HFFc6 (cell line): Measurements from ENCODE around the gene SRBD1. TPM values are rescaled to one million over a fixed set of nuclear protein-coding genes. Genes with fewer than 3 reads are reported as not detected.

Experiments
- DNase-seq: peaks from one replicate; pipeline ENCODE4 v3.0.0-alpha.2; 2018
- H3K27ac Mint-ChIP-seq: 2 replicates; pipeline ENCODE4 v1.8.0; 2020; ENCODE audit warnings: mild to moderate bottlenecking, mixed read lengths
- H3K27me3 Mint-ChIP-seq: 2 replicates; pipeline ENCODE4 v1.8.0; 2021; ENCODE audit warnings: mild to moderate bottlenecking, moderate library complexity, mixed read lengths; ENCODE audit not compliant: insufficient read depth
- H3K36me3 Mint-ChIP-seq: 2 replicates; pipeline ENCODE4 v1.8.0; 2021; ENCODE audit warnings: low read depth, mixed read lengths
- H3K4me1 Mint-ChIP-seq: 2 replicates; pipeline ENCODE4 v1.8.0; 2020; ENCODE audit warnings: low read depth, mixed read lengths
- H3K4me3 Mint-ChIP-seq: 2 replicates; pipeline ENCODE4 v1.8.0; 2020; ENCODE audit warnings: mild to moderate bottlenecking, moderate library complexity, mixed read lengths
- H3K9me3 Mint-ChIP-seq: 2 replicates; pipeline ENCODE4 v1.8.0; 2020; ENCODE audit warnings: mild to moderate bottlenecking, mixed read lengths
- CTCF ChIP-seq: fragments of 200-600 bp; sonication (generic); IDR thresholded peaks from 2 replicates; pipeline ENCODE4 v1.5.0; 2021; ENCODE audit warnings: antibody characterized with exemption, mild to moderate bottlenecking
- total RNA-seq, 6 experiments: library from RNA; stranded (reverse); fragmentation: NEBNext Ultra II Directional; extraction: Animal tissue kit (Norgen Biotek cat#: 25700); gene quantifications; 2 replicates in 1 of 6; 3 replicates in 5 of 6; pipeline ENCODE4 v1.2.3, GENCODE V29; 2021

SRBD1 gene
- total RNA-seq, 6 experiments from 2014 or later: 9.5 to 13.6 (median 12.4) TPM

DNA sequence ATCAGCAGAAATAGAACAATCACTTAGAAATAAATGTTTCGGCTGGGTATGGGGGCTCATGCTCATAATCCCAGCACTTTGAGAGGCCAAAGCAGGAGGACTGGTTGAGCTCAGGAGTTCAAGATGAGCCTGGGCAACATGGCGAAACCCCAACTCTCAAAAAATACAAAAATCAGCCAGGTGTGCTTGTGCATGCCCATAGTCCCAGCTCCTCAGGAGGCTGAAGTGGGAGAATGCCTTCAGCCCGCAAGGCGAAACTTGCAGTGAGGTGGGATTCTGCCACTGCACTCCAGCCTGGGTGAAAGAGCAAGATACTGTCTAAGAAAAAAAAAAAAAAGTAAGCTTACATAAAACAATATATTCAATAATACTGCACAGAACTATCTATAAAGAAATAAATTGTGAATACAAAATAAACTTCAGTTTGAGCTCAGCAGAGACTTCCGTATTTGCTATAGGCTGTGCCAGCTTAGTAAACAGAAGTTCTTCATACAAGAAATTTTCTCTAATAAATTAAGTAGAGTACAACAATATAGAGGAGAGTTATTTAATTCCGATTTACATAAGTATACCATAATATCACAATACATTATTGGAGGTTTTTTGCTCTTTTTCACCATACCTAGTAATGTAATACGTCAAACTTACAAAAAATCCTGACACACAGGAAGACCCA lies 43.6 kb downstream of the SRBD1 start:
- H3K4me1 Mint-ChIP-seq: peaks cover 35% of the 10 kb centered on the region
- no peak for DNase-seq
- H3K4me3 Mint-ChIP-seq: no peak overlapping the region
- no peak for TF ChIP-seq CTCF
- peaks cover 18% of the 10 kb centered on the region for H3K36me3 Mint-ChIP-seq
- no peaks in the 10 kb centered on the region for H3K9me3 Mint-ChIP-seq
- H3K27ac Mint-ChIP-seq: no peak overlapping the region
- H3K27me3 Mint-ChIP-seq: no peaks in the 10 kb centered on the region

- DNase-seq: no peak
- no peaks in the 10 kb centered on the region for H3K9me3 Mint-ChIP-seq
- no peaks in the 10 kb centered on the region for H3K36me3 Mint-ChIP-seq
- H3K4me3 Mint-ChIP-seq: no peak overlapping the region
- no peak for TF ChIP-seq CTCF
- H3K27me3 Mint-ChIP-seq: no peaks in the 10 kb centered on the region
- peaks cover 8% of the 10 kb centered on the region for H3K4me1 Mint-ChIP-seq
- no peak overlapping the region for H3K27ac Mint-ChIP-seq
Observed at GRCh38 chr2:45559436-45559835, 51.6 kb downstream of the SRBD1 start.

DNA sequence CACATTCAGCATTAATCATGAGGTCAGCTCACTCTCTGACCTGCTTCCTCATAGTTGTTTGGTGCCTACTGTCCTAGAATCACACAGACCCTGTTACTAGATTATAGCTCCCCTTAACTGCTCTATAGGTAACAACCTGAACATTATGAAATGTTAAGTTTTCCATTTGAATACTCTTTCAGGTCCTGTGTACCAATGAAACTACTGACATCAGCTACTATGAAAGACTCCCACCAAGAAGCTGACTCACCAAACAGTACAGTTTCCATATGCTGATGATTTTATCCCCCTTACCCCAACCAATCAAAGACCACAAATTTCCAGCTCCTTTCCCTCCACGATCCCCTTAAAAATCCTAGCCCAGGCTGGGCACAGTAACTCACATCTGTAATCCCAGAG lies 56.3 kb downstream of the SRBD1 start:
- Mint-ChIP-seq H3K9me3 (no peaks in the 10 kb centered on the region), H3K36me3 (no peaks in the 10 kb centered on the region; the same call in 1 of the 2 replicates), H3K4me1 (peaks cover 18% of the 10 kb centered on the region), H3K27ac (peak overlapping the region; percentile 72), H3K27me3 (no peaks in the 10 kb centered on the region), H3K4me3 (peak overlapping the region; percentile 21; the same call in 1 of the 2 replicates)
- DNase-seq: peak; percentile 10
- TF ChIP-seq CTCF: no peak

- DNase-seq: peak; percentile 55
Observed at GRCh38 chr2:45554073-45554741, 56.9 kb downstream of the SRBD1 start.

DNA sequence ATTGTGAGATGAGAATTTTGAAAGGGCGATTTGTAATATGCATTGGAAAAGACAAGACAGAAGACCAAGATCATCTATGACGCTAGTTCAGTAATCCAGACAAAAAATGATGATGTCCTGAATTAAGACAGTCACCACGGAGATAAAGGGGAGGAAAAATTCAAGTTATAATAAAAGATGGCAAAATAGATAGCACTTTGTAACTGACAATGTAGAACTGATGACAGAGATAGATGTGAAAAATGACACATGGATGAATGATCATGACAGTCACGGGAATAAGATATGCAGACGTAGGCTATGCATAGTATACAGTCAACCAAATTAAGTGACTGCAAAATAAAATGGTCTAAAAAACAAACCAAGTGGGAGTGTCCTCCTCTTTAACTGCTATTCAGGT lies 59.2 kb downstream of the SRBD1 start:
- Mint-ChIP-seq H3K4me3 (no peak overlapping the region), H3K36me3 (no peaks in the 10 kb centered on the region; the same call in 1 of the 2 replicates), H3K4me1 (peaks cover 18% of the 10 kb centered on the region), H3K9me3 (no peaks in the 10 kb centered on the region), H3K27ac (no peak overlapping the region), H3K27me3 (no peaks in the 10 kb centered on the region)
- DNase-seq: no peak
- TF ChIP-seq CTCF: no peak

More at GRCh38 chr2:45554073-45554741, 56.9 kb downstream of the SRBD1 start:
- Mint-ChIP-seq H3K36me3 (no peaks in the 10 kb centered on the region; the same call in 1 of the 2 replicates), H3K27ac (peak overlapping the region; percentile 72), H3K27me3 (no peaks in the 10 kb centered on the region), H3K4me3 (peak overlapping the region; percentile 21), H3K4me1 (peaks cover 18% of the 10 kb centered on the region), H3K9me3 (no peaks in the 10 kb centered on the region)
- no peak for TF ChIP-seq CTCF
